Smooth muscle cell (in vitro differentiated cells): Measurements from ENCODE around the gene NADSYN1. TPM values are rescaled to one million over a fixed set of nuclear protein-coding genes. Genes with fewer than 3 reads are reported as not detected.
"Not testable (repeated sequence)": the region's sequence is repeated elsewhere in the genome, so short reads cannot be mapped to it uniquely, and the experiment has no call there.

Experiments used
- DNase-seq: peaks from one replicate; lab custom pipeline; 2025; ENCODE audit not compliant: unreplicated experiment; lab: John Stamatoyannopoulos, UW
- H2AFZ ChIP-seq: fragments of 200-600 bp; sonication (generic); 2 replicates; pipeline ENCODE4 v1.6.0; 2016; ENCODE audit warnings: antibody characterized with exemption, low read depth, mild to moderate bottlenecking
- H3F3A ChIP-seq: fragments of 200-600 bp; sonication (generic); 2 replicates; pipeline ENCODE4 v1.6.0; 2017; ENCODE audit warnings: antibody characterized with exemption, low read depth
- H3K27ac ChIP-seq: fragments of 200-600 bp; sonication (generic); 2 replicates; pipeline ENCODE4 v1.5.1; 2016; ENCODE audit warnings: low read depth, mild to moderate bottlenecking
- H3K27me3 ChIP-seq: fragments of 200-600 bp; sonication (generic); 2 replicates; pipeline ENCODE4 v1.6.1; 2016; ENCODE audit warnings: low read depth, mild to moderate bottlenecking
- H3K36me3 ChIP-seq: fragments of 200-600 bp; sonication (generic); 2 replicates; pipeline ENCODE4 v1.5.1; 2016; ENCODE audit warnings: low read depth
- H3K4me1 ChIP-seq: fragments of 200-600 bp; sonication (generic); 2 replicates; pipeline ENCODE4 v1.5.1; 2016; ENCODE audit warnings: low read depth
- H3K4me2 ChIP-seq: fragments of 200-600 bp; sonication (generic); 2 replicates; pipeline ENCODE4 v1.6.0; 2016; ENCODE audit warnings: mild to moderate bottlenecking
- H3K4me3 ChIP-seq: fragments of 200-600 bp; sonication (generic); 2 replicates; pipeline ENCODE4 v1.5.1; 2016; ENCODE audit warnings: mild to moderate bottlenecking
- H3K79me2 ChIP-seq: fragments of 200-600 bp; sonication (generic); 2 replicates; pipeline ENCODE4 v1.6.0; 2016; ENCODE audit warnings: low read depth, mild to moderate bottlenecking
- H3K9ac ChIP-seq: fragments of 200-600 bp; sonication (generic); 2 replicates; pipeline ENCODE4 v1.6.0; 2016; ENCODE audit warnings: low read depth
- H3K9me3 ChIP-seq: fragments of 200-600 bp; sonication (generic); replicated peaks from 2 replicates; pipeline ENCODE4 v1.5.1; 2016; ENCODE audit warnings: low read depth
- H4K20me1 ChIP-seq: fragments of 200-600 bp; sonication (generic); 2 replicates; pipeline ENCODE4 v1.6.0; 2016; ENCODE audit warnings: low read depth
- WGBS: methylation state at CpG from one replicate; pipeline ENCODE4 v1.1.7; 2016; ENCODE audit warnings: low lambda C conversion rate; 5-methylcytosine and 5-hydroxymethylcytosine counted together
- polyA plus RNA-seq: library from polyadenylated mRNA; unstranded; fragments of >200 nt; fragmentation: Nextera tagmentation; extraction: Ambion mirVana; gene quantifications from 2 replicates; pipeline ENCODE4 v1.2.1, GENCODE V29; 2016
- total RNA-seq: library from RNA; depleted of rRNA; stranded (reverse); fragments of >200 nt; gene quantifications from 2 replicates; pipeline ENCODE4 v1.2.3, GENCODE V29; 2014
- TF ChIP-seq, protein P1 (sequence below): fragments of 200-600 bp; sonication (generic); IDR thresholded peaks from 2 replicates; pipeline ENCODE4 v1.5.1; 2017; ENCODE audit warnings: borderline replicate concordance, mild to moderate bottlenecking, antibody characterized with exemption; ENCODE audit not compliant: insufficient read depth, poor library complexity, severe bottlenecking

The NADSYN1 gene
- total and polyA plus RNA-seq, 2 experiments from 2014 or later: 30.2 to 33.8 TPM

- no peak for DNase-seq
Measured at GRCh38 chr11:71525188-71525937, 72.4 kb downstream of the NADSYN1 start.

DNA sequence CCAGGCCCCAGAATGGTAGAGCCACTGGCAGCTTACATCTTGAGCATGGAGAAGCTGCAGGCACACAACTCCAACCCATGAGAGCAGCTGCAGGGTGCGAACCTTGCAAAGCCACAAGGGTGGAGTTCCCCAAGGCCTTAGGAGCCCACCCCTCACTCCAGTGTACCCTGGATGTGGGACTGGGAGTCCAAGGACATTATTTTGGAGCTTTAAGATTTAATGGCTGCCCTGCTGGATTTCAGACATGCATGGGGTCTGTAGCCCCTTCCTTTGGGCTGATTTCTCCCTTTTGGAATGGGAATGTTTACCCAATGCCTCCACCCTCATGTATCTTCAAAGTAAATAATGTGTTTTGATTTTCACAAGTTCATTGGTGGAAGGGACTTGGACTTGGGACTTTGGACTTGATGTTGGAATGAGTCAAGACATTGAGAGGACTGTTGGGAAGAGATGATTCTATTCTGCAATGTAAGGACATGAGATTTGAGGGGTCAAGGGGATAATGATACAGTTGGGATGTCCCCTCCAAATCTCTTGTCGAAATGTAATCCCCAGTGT is 73.0 kb downstream of the NADSYN1 start:
- 89% methylated on average over 2 of the region's 2 CpGs for WGBS
- Histone ChIP-seq H3K4me2 (no peak overlapping the region), H3K9me3 (no peaks in the 10 kb centered on the region), H3K4me1 (no peaks in the 10 kb centered on the region), H2AFZ (no peak overlapping the region), H3K27me3 (no peaks in the 10 kb centered on the region), H3K36me3 (no peaks in the 10 kb centered on the region), H3K9ac (no peak overlapping the region), H3K4me3 (no peak overlapping the region), H3F3A (no peaks in the 10 kb centered on the region), H3K79me2 (no peaks in the 10 kb centered on the region), H4K20me1 (no peaks in the 10 kb centered on the region), H3K27ac (no peak overlapping the region)
- TF ChIP-seq, protein P1, sequence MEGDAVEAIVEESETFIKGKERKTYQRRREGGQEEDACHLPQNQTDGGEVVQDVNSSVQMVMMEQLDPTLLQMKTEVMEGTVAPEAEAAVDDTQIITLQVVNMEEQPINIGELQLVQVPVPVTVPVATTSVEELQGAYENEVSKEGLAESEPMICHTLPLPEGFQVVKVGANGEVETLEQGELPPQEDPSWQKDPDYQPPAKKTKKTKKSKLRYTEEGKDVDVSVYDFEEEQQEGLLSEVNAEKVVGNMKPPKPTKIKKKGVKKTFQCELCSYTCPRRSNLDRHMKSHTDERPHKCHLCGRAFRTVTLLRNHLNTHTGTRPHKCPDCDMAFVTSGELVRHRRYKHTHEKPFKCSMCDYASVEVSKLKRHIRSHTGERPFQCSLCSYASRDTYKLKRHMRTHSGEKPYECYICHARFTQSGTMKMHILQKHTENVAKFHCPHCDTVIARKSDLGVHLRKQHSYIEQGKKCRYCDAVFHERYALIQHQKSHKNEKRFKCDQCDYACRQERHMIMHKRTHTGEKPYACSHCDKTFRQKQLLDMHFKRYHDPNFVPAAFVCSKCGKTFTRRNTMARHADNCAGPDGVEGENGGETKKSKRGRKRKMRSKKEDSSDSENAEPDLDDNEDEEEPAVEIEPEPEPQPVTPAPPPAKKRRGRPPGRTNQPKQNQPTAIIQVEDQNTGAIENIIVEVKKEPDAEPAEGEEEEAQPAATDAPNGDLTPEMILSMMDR: no peak
- DNase-seq: no peak

More at GRCh38 chr11:71525188-71525937, 72.4 kb downstream of the NADSYN1 start:
- no peaks in the 10 kb centered on the region for H3K36me3 ChIP-seq
- no peak overlapping the region for H2AFZ ChIP-seq
- H3K4me3 ChIP-seq: no peak overlapping the region
- no peaks in the 10 kb centered on the region for H3K27me3 ChIP-seq
- H3K9me3 ChIP-seq: no peaks in the 10 kb centered on the region
- no peaks in the 10 kb centered on the region for H3F3A ChIP-seq
- no peaks in the 10 kb centered on the region for H3K4me1 ChIP-seq
- 88% methylated on average over 3 of the region's 3 CpGs for WGBS
- no peak overlapping the region for H3K4me2 ChIP-seq
- H3K9ac ChIP-seq: no peak overlapping the region
- no peak overlapping the region for H3K27ac ChIP-seq
- no peaks in the 10 kb centered on the region for H3K79me2 ChIP-seq
- no peaks in the 10 kb centered on the region for H4K20me1 ChIP-seq
- TF ChIP-seq, protein P1: no peak

GRCh38 chr11:71526796-71527575 is 74.0 kb downstream of the NADSYN1 start, which contains the start of gene KRTAP5-7:
Gene KRTAP5-7, plus strand, starts transcription at chr11:71527267. Its CDS starts 34 bp downstream, at chr11:71527301.
- not testable (repeated sequence) for H3K4me2 ChIP-seq, H3K4me1 ChIP-seq, H3F3A ChIP-seq, H3K9ac ChIP-seq, H4K20me1 ChIP-seq, H3K36me3 ChIP-seq, H3K27me3 ChIP-seq, H3K9me3 ChIP-seq, DNase-seq, H3K4me3 ChIP-seq, H2AFZ ChIP-seq, H3K27ac ChIP-seq, H3K79me2 ChIP-seq
- 80% methylated on average over 10 of the region's 10 CpGs for WGBS

DNA sequence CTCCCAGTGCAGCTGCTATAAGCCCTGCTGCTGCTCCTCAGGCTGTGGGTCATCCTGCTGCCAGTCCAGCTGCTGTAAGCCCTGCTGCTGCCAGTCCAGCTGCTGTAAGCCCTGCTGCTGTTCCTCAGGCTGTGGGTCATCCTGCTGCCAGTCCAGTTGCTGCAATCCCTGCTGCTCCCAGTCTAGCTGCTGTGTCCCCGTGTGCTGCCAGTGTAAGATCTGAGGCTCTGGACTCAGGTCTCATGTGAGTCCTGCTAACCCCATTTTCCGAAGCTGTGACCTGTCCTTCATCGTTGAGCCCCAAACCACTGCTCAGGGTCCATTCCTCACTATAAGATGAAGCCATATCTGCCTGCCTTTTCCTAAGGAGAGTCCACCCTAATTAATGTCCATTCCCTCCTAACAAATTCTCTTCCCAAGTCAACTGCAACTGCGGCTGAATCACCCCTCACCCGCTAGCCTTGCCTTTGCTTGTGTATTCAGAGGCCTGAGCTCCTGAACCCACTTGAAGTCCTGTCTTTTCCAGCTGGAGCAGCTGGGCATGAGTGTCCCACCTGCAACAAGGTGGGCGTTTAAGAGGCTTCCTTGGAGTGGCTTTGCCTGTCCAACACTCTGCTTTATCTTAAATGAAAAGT is 74.7 kb downstream of the NADSYN1 start:
- H3K36me3 ChIP-seq: no peaks in the 10 kb centered on the region
- no peak overlapping the region for H2AFZ ChIP-seq
- H3K79me2 ChIP-seq: no peaks in the 10 kb centered on the region
- 88% methylated on average over 6 of the region's 6 CpGs for WGBS
- DNase-seq: no peak
- H3K9me3 ChIP-seq: no peaks in the 10 kb centered on the region
- H3K9ac ChIP-seq: no peak overlapping the region
- H3K4me3 ChIP-seq: no peak overlapping the region
- H4K20me1 ChIP-seq: no peaks in the 10 kb centered on the region
- H3K4me1 ChIP-seq: no peaks in the 10 kb centered on the region
- TF ChIP-seq, protein P1: no peak
- H3K27me3 ChIP-seq: no peaks in the 10 kb centered on the region
- no peak overlapping the region for H3K4me2 ChIP-seq
- no peak overlapping the region for H3K27ac ChIP-seq
- no peaks in the 10 kb centered on the region for H3F3A ChIP-seq
